ENCODE measurements around the gene MAPKBP1. TPM values are rescaled to one million over a fixed set of nuclear protein-coding genes. Genes with fewer than 3 reads are reported as not detected.

The MAPKBP1 gene
- total and polyA plus RNA-seq, 9 of the 15 experiments (the other 6 are each of a cell fraction or from before 2014, with no cell fraction given): 0.15 to 9.5 (median 4.5) TPM

DNA sequence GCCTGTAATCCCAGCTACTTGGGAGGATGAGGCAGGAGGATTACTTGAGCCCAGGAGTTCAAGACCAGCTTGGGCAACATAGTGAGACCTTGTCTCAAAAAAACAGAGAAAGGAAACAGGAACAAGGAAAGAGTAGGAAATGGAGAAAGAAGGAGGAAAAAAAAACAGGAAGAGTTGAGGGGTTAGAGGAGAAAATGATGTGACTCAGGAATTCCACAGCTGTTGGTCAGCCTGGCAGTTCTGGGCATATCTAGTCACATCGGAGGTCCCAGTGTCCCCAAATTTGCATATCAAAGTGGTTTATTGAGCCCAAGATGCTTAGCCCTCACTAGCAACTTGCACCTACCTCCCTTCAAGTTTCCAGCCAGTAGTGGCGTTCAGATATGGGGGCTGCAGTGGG, 34.8 kb downstream of the MAPKBP1 start (continued):
- TF ChIP-seq, protein P1, sequence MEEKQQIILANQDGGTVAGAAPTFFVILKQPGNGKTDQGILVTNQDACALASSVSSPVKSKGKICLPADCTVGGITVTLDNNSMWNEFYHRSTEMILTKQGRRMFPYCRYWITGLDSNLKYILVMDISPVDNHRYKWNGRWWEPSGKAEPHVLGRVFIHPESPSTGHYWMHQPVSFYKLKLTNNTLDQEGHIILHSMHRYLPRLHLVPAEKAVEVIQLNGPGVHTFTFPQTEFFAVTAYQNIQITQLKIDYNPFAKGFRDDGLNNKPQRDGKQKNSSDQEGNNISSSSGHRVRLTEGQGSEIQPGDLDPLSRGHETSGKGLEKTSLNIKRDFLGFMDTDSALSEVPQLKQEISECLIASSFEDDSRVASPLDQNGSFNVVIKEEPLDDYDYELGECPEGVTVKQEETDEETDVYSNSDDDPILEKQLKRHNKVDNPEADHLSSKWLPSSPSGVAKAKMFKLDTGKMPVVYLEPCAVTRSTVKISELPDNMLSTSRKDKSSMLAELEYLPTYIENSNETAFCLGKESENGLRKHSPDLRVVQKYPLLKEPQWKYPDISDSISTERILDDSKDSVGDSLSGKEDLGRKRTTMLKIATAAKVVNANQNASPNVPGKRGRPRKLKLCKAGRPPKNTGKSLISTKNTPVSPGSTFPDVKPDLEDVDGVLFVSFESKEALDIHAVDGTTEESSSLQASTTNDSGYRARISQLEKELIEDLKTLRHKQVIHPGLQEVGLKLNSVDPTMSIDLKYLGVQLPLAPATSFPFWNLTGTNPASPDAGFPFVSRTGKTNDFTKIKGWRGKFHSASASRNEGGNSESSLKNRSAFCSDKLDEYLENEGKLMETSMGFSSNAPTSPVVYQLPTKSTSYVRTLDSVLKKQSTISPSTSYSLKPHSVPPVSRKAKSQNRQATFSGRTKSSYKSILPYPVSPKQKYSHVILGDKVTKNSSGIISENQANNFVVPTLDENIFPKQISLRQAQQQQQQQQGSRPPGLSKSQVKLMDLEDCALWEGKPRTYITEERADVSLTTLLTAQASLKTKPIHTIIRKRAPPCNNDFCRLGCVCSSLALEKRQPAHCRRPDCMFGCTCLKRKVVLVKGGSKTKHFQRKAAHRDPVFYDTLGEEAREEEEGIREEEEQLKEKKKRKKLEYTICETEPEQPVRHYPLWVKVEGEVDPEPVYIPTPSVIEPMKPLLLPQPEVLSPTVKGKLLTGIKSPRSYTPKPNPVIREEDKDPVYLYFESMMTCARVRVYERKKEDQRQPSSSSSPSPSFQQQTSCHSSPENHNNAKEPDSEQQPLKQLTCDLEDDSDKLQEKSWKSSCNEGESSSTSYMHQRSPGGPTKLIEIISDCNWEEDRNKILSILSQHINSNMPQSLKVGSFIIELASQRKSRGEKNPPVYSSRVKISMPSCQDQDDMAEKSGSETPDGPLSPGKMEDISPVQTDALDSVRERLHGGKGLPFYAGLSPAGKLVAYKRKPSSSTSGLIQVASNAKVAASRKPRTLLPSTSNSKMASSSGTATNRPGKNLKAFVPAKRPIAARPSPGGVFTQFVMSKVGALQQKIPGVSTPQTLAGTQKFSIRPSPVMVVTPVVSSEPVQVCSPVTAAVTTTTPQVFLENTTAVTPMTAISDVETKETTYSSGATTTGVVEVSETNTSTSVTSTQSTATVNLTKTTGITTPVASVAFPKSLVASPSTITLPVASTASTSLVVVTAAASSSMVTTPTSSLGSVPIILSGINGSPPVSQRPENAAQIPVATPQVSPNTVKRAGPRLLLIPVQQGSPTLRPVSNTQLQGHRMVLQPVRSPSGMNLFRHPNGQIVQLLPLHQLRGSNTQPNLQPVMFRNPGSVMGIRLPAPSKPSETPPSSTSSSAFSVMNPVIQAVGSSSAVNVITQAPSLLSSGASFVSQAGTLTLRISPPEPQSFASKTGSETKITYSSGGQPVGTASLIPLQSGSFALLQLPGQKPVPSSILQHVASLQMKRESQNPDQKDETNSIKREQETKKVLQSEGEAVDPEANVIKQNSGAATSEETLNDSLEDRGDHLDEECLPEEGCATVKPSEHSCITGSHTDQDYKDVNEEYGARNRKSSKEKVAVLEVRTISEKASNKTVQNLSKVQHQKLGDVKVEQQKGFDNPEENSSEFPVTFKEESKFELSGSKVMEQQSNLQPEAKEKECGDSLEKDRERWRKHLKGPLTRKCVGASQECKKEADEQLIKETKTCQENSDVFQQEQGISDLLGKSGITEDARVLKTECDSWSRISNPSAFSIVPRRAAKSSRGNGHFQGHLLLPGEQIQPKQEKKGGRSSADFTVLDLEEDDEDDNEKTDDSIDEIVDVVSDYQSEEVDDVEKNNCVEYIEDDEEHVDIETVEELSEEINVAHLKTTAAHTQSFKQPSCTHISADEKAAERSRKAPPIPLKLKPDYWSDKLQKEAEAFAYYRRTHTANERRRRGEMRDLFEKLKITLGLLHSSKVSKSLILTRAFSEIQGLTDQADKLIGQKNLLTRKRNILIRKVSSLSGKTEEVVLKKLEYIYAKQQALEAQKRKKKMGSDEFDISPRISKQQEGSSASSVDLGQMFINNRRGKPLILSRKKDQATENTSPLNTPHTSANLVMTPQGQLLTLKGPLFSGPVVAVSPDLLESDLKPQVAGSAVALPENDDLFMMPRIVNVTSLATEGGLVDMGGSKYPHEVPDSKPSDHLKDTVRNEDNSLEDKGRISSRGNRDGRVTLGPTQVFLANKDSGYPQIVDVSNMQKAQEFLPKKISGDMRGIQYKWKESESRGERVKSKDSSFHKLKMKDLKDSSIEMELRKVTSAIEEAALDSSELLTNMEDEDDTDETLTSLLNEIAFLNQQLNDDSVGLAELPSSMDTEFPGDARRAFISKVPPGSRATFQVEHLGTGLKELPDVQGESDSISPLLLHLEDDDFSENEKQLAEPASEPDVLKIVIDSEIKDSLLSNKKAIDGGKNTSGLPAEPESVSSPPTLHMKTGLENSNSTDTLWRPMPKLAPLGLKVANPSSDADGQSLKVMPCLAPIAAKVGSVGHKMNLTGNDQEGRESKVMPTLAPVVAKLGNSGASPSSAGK (IDR thresholded peaks at IDR 0.05): no peak
- TF ChIP-seq MCM7 (IDR thresholded peaks at IDR 0.05) (no peak), RAD21 (CRISPR knock-in tag; conservative IDR thresholded peaks at IDR 0.05 in 1 of 2, IDR thresholded peaks at IDR 0.05 in 1 of 2) (no peak)

All from K562 (cell line).